ENCODE results near the gene GSN.

- TF ChIP-seq CTCF (IDR thresholded peaks at IDR 0.05 in 4 of 5, conservative IDR thresholded peaks at IDR 0.05 in 1 of 5) (no peak), POLR2A (IDR thresholded peaks at IDR 0.05) (no peak)
Observed at GRCh38 chr9:121344184-121344583, 76.2 kb downstream of the GSN start.
